OCI-M1 (cell line): ENCODE data around the gene SLCO2A1.

Experiments
- DNase-seq: peaks from one replicate; lab custom pipeline; 2025; lab: John Stamatoyannopoulos, UW

SLCO2A1 gene

DNA sequence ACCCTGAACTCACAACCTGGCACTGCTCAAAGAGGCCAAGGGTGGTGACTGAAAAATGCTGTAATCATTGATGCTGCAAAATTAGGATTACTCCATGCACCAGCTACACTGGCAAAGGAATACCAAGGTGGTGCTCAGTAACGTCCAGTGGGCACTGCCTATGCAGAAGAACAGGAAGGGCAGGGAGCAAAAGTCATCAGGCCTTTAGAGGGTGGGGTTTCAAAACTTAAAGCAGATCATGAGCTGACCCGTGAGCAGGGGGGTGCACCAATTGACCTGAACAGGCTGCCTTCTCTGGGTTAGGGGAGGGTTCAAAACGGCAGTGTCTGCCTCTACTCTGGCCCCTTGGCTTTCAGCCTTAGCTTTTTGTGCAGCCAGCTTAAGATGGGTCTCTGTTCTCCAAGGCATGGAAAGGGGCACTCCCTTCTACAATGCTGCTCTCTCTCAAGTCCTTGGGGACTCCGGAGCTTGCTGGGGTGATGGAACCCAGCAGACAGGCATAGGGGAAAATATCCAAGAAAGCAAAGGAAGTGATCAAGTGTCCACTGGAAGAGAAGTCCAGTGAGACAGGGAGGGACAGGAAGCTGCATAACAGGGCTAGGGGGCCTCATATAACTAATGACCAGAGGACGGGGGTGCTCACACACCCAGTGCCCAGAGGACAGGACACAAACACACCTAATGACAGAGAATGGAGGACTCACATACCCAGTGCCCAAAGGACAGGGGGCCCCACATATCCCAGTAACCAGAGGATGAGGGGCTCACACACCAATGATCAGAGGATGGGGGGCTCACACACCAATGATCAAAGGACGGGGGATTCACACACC, 145.5 kb downstream of the SLCO2A1 start:
- DNase-seq, result no peak

DNA sequence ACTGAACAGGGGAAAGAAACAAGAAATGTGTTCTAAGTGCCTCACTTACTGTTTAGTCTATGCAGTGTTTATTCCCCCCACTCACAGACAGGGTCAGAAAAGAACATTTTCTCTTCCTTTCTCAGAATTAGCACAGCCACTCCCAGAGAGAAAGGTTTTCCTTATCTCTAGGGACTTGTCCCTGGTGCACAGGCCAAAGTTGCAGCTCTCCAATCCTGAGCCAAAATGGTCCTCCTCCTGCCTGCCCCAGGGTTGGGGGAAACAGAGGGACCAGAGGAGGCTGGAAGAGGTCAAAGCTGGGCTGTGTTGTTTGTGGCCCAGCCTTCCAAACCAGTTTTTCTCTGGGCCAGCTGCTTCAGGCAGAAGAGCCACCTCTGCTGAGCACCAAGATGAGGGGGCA, 146.1 kb downstream of the SLCO2A1 start:
- peak; percentile 21 for DNase-seq

DNA sequence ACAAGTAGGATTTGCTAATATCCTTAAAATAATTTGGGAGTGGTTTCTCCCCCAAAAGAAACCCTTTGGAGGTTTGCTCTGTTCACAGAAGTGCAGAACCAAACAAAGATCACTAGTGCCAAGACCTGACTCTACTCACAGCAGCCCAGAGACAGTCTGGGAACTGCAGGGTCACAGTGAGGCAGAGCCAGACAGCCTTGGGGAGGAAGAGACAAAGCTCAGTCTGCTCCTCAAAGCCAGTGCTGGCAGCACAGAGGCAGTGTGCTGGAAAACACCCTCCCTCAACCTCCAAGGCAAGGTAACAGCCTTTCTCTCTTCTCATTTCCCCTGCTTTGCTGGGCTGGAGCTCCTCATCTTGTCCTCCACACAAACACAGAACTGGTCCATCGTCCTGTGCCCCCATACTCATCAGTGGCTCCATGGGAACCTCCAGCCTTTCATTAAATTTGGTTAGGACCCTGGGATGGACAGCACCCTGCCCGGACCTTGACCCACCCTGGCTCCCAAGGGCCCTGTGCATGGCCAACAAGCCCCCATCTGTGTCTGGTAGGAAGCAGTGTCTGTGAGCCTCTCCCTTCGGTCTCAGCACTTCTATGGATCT, 146.6 kb downstream of the SLCO2A1 start:
- DNase-seq, result no peak

DNA sequence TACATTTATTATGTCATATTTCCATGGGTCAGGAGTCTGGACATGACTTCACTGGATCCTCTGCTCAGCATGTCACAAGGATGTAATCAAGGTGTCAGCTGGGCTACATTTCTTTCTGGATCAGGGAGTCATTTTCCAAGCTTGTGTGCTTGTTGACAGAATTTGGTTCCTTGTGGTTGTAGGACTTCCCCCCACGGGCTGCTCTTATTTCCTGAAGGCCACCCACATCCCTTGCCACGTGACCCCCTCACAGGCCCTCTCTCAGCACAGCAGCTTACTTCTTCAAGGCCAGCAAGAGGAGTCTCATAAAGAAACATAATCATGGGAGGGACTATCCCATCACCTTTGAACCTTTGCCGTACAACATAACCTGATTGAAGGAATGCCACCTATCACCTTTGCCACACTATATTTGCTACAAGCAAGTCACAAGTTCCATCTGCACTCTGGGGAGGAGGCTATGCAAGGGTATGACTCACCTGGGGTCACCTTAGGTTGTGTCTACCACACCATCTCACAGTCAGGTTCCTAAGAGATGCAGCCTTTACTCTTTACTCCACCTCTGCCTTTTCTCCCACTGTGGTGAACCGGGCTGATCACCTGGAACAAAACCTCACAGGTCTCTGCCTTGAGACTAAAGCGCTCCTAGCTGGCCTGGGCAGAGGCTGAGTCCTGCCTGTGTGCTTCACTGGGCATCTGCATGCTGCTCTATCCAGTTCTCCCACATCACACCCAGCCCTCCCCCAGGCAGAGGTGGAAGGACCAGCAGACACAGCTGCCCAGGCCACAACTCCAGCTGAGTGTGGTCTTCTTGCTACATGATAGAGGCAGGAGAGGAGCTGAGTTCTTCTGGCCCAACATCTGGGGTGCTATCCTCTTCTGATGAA, 147.5 kb downstream of the SLCO2A1 start:
- no peak for DNase-seq

DNA sequence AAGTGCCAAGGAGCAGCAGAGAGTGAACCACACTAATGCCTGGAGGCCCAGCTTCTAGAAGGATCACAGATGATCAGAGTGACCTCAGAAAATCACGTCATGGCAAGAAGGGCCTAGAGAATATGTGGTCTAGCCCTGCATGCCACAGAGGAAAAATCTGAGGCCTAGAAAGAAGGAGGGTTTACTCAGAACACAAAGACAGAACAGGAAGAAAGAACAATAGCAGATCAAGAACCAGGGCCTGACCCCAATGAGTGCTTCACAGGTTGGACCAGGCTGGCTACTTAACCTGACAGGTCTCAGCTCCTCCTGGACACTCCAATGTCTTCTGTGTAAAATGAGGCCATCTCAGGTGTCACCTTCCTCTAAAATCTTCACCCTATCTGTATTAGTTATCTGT, 148.2 kb downstream of the SLCO2A1 start:
- no peak for DNase-seq

DNA sequence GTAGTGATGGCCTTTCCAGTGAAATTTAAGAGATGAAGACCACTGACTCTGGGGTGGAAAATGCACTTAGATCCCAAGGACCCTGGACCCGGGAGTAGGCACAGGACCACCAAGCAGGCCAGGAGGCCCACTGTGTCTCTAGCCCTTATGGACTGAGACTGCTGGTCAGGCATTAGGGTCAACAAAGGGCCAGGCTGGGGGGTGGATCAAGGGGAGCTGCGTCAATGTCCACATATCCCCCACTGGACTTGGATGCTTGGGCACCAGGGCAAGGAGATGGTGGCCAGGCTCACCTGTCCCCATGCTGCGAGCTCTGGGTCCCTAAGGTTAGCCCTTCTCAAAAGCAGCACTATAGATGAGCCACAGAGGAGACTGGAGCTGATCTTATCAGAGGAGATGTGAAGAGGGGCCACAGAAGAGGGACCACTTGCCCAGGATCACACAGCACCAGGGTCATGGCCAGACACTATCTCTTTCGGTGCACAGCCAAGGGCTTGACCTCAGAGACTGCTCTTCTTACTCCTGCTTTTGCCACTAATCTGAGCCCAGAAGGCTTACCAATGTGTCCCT, 148.8 kb downstream of the SLCO2A1 start:
- DNase-seq, result no peak

DNA sequence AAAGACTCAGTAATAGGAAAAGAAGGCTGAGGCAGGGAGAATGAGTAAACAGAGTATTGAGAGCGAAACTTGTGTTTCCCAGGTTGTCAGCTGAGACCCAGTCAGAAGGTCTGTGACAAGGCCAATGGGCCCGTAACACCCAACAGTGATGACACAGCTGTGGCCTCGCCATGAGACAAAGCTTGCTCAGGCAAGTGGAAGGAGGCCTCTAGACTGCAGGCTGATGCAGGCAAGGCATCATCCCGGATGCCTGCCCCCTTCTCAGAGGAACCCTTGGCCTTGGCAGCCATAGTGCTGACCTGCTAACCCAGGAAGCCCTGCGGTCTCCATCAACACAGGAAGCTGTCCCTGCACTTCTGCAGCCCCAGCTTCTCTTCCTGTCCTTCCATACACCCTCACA, 149.4 kb downstream of the SLCO2A1 start:
- DNase-seq, result no peak

DNA sequence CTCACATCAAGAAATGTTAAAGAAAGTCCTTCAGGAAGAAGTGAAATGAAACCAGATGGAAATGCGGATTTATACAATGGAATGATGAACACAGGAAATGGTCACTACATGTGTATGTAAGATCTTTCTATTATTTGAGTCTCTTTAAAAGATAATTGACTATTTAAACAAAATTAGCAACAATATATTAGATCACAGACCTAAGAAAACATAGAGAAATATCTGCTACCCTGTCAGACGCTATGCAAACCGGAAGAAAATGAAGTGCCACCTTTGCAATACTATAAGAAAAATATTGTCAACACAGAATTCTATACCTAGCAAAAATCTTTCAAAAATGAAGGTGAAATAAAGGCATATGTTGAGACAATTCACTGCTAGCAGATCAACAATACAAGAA, 151.2 kb downstream of the SLCO2A1 start:
- DNase-seq, result no peak
